Lower leg skin (tissue), 3 donors: ENCODE results near the gene RBFOX2.

Source experiments
- POLR2A ChIP-seq, 2 donors: fragments of 450-650 bp; IDR thresholded peaks; one replicate each; pipeline ENCODE4 v1.6.1; 2016 to 2017; ENCODE audit warnings: antibody characterized with exemption in 2 of 2, mild to moderate bottlenecking in 1 of 2, moderate library complexity in 1 of 2
- TF ChIP-seq, protein P1 (sequence below), 3 donors: fragments of 450-650 bp; IDR thresholded peaks; one replicate each; pipeline ENCODE4 v1.5.1; 2016; ENCODE audit warnings: antibody characterized with exemption in 3 of 3, mild to moderate bottlenecking in 3 of 3, moderate library complexity in 2 of 3

DNA sequence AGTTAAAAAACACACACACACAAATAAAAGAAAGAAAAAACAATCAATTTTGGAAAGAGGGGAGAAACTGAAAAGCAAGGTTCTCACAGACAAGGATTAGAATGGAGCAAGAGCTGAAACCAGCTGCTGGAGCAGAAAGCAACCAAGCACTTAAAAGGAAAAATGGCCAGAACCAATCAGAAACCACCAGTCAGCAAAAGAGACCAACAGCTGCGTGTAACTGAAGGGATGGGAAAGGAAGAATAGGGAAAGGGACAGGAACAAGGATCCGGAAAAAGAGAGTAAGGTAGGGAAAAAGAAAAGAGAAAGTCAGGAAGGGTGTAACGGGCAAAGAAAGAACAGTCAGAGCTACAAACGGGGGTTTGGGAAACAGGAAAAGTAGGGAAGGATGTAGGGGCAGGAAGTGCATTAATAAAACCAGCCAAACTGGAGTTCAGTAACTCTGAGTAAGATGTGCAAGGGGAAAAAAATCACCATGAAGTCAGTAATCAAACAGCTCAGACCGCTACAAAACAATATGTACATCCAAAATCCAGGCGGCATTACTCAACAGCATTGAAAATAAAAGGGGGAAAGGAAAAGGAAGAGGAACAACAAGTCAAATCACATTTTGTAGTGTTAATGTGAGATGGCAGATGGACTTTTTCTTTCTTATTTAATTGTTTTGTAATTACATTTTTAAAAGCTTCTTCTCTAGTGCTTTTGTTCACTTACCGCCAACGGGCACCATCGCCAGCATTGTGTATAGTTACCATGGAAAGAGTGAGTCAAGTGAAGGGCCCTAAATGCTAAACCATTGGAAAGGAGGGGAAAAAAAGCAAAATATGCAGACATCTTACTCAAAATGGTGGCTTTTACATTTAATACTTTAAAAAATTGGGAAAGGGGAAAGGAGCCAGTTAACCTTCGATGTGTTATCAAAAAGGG is 261.7 kb downstream of the RBFOX2 start:
- TF ChIP-seq, protein P1, sequence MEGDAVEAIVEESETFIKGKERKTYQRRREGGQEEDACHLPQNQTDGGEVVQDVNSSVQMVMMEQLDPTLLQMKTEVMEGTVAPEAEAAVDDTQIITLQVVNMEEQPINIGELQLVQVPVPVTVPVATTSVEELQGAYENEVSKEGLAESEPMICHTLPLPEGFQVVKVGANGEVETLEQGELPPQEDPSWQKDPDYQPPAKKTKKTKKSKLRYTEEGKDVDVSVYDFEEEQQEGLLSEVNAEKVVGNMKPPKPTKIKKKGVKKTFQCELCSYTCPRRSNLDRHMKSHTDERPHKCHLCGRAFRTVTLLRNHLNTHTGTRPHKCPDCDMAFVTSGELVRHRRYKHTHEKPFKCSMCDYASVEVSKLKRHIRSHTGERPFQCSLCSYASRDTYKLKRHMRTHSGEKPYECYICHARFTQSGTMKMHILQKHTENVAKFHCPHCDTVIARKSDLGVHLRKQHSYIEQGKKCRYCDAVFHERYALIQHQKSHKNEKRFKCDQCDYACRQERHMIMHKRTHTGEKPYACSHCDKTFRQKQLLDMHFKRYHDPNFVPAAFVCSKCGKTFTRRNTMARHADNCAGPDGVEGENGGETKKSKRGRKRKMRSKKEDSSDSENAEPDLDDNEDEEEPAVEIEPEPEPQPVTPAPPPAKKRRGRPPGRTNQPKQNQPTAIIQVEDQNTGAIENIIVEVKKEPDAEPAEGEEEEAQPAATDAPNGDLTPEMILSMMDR (IDR thresholded peaks at IDR 0.05), result no peak
- TF ChIP-seq POLR2A (IDR thresholded peaks at IDR 0.05), result no peak
